HG02678 (cell line): ENCODE measurements around the gene ABCA6.
A peak's percentile ranks its signal among the peaks of the same experiment; 100 is the strongest.

ENCODE experiments used
- ATAC-seq: cut with Tn5 transposase; IDR thresholded peaks from one replicate; pipeline ENCODE4 v1.9.1; 2021; ENCODE audit warnings: mild to moderate bottlenecking, moderate library complexity; ENCODE audit not compliant: unreplicated experiment

Gene ABCA6

DNA sequence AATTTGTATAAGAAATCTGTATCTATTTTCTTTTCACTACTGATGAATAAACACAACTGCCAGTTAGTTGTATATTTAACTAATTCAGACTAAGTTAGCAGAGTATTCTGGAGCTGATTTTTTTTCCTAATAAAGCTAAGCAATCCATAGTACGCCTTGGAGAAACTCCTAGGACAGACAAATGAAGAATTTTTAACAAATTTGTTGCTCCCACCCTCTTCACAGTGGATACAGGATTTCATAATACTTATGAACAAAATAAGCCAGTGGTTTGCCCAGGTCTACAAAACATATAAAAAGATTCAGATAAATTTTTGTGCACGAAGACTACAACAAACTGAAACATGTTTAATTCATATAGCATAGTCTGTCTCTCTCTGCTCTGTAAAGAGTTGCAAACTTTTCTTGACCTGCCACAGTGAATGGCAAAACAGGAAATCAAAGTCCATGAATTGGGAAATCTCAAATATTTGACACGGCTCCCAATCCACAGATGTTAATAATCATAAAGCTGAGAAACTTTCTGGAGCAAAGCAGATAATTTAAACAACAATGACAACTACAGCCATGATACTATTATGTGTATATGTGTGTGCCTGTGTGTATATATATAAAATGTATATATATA is 594 bp upstream of the ABCA6 start:
- ATAC-seq, result no peak

- no peak for ATAC-seq
Observed at GRCh38 chr17:69134112-69134511, 7.6 kb downstream of the ABCA6 start.

DNA sequence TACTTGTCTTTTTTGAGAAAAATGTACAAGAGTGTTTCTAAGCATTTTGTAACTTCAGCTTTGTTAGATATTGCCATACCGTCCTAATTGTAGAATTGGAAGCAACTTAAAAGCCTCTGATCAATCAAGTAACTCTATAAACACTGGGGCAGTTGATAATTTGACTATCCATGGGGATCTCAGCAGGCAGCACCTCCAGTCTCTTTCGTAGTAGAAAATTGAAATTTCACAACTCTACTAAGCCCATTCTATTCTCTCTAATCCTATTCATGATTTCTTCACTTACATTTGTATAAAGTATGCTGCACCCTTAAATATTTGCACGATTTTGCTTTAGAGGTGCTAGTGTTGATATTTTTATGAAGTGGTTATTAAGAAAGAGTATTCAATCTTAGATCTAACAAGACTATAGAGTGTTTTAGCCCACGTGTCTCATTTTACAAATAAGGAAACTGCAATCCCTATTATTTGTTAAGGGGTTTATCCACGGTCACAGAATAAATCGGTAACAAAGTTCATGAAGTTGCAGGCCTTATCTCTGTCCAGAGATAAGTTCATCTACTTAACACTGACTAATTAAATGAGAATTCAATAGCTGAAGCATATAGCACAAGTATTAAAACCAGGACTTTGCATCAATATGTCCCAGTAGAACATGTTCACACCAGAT is 10.9 kb downstream of the ABCA6 start:
- no peak for ATAC-seq

GRCh38 chr17:69123626-69124025 is 18.1 kb downstream of the ABCA6 start:
- no peak for ATAC-seq

- no peak for ATAC-seq
Observed at GRCh38 chr17:69122065-69122464, 19.6 kb downstream of the ABCA6 start.

GRCh38 chr17:69117855-69118784 is 23.6 kb downstream of the ABCA6 start:
- peak; percentile 44 for ATAC-seq

GRCh38 chr17:69111794-69112193 is 29.9 kb downstream of the ABCA6 start:
- no peak for ATAC-seq

GRCh38 chr17:69105907-69106730 is 35.6 kb downstream of the ABCA6 start:
- ATAC-seq, result no peak

DNA sequence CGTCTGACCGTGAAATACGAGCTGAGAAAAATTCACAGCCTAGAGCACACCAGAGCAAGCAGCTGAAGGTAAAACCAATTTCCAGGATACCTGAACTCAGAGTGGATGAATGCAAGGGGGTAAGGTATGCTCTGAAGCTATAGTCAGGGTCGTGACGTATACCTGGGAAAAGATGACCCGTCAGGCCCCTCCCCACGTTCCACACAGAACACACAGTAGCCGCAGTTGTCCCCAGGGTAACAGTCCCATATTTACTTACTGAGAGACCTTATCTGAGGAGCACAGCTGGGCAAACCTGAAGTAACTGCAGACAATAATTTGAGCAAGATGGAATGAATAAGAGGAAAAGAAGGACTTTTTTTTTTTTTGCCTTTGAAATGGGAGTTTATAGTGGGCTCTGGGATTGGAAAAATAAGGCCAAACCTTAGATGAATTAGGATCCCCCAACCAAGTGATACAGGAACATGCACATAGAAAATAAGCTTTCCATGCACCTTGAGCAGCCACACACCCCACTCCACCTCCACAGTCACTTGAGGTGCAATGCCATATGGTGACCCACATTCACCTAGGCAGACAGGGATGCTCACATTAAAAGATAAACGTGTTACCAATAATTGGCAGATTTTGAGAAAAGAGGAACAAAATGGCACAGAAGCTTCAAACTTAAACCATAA is 38.0 kb downstream of the ABCA6 start:
- ATAC-seq, result no peak

- no peak for ATAC-seq
Observed at GRCh38 chr17:69098625-69099024, 43.1 kb downstream of the ABCA6 start.

GRCh38 chr17:69096541-69096940 is 45.2 kb downstream of the ABCA6 start:
- ATAC-seq, result no peak

DNA sequence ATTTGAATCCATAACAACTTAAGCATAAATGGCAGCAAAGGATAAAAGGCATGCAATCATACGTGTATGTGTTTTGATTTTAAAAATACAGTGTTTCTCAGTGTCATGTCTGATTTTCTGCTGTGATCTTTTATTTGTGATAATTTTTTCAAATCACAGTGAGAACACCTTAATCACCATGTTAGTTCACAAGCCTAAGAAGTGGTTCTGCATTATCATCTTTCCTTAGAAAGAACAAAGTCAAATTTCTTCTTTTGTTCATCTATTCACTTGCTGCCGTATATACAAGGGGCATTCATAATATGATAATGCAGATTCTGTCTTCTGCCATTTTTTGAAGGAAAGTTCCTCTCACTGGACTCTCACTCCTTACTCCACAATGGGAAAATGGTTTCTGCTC is 47.7 kb downstream of the ABCA6 start:
- ATAC-seq, result no peak

DNA sequence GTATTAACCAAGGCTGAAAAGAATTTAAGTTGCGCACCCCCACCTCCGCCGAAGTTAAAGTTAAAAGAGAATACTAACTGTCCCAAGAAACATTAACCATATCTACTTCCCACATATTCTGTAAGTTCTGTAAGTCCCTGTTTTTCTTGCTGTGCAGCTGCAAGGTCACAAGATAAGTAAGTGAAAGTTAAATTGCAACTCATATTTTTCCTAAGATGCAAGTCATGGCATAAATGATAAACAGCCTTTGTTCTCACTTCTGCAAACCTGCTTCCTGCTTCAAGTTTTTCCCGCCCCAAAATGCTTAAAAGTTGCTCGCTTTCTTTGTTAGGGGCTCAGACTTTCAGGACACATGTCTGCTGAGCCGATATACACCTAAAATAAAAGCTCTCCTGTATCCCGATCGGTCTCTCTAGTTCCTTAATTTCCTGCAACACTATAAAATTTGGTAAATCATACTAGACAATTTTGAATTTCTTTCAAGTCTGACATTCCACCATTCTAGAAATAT is 48.4 kb downstream of the ABCA6 start:
- ATAC-seq, result no peak

DNA sequence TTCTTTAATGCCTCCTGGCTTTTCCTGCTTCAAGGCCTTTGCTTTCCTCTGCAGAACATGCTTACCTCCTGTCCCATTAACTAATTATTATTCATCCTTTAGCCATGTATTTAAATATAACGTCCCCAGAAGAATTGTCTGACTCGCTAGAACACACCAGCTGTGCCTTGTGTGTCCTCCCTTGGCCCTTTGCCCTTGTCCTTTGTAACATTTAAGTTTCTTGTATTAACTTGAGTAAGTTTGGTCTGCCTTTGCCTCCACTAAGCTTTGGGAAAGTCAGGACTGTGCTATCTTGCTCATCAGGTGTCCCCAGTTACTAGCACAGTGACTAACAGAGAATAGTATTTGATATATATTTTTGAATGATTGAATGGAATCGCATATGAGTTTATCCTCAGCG is 51.3 kb downstream of the ABCA6 start:
- no peak for ATAC-seq

- no peak for ATAC-seq
Observed at GRCh38 chr17:69088643-69089200, 53.0 kb downstream of the ABCA6 start.

- no peak for ATAC-seq
Observed at GRCh38 chr17:69086641-69087040, 55.1 kb downstream of the ABCA6 start.

DNA sequence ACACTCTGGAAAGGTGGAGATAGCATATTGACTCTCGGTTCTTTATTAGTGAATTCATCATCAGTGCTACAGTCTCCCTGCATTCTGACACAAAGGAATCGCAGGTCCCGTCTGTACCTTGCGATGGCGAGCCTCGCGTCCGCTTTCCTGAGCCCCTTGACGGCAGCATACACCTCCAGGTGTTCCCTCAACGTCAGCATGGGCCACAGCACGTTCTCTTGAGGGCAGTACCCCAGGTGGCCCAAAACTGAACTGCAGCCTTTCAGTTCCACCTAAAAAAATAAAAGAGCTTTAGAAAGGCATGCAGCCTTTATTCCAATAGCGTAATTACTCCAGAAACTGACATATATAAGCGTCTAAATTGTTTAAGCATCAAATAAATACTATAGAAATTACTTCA is 56.8 kb downstream of the ABCA6 start:
- ATAC-seq, result no peak

GRCh38 chr17:69082696-69083095 is 59.0 kb downstream of the ABCA6 start:
- no peak for ATAC-seq

DNA sequence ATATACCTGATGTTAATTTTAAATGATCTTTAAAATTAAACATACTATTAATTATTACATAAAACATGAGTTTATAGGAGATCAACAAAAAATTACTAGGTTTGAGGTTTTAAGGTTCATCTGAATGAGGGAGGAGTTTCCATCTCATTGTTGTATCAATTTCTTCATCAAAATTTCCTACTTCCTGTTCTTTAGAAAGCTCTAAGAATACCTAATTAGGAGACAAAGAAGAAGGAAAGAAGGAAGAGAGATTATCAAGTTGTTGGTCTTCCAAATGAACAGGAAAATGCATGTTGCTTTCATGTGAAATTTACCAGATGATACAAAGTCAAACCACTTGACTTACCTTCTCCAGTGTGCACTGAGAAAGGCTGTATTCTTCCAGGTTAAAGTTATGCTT is 62.8 kb downstream of the ABCA6 start:
- no peak for ATAC-seq

GRCh38 chr17:69075823-69076222 is 65.9 kb downstream of the ABCA6 start:
- no peak for ATAC-seq
